ENCODE data around the gene DENND5A.
A peak's percentile ranks its signal among the peaks of the same experiment; 100 is the strongest.

The DENND5A gene

DNA sequence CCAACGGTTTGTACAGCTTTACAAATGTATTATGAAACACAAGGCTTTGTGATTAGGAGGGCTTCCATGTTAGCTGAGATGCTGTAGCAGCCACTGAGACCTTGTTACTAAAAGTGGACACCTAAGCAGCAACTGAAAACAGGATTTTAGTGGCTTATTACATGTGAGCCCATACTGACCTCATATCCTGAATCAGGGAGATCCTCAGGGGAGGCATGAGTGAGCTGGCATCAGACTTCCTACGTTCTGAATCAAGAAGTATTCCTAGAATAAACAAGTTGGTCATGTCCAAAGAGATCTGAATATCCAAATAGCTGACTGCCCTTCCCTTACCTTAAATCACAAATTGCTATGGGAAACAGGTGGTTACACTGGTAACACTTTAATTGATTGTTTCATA is 114.6 kb downstream of the DENND5A start:
- DNase-seq: no peak
- in situ Hi-C loops (cut with HindIII; ENCODE audit: low pct_ligation_motif_present, low pct_unique_long_range_greater_than_20kb, low sequenced_read_pairs): no loop called here

DNA sequence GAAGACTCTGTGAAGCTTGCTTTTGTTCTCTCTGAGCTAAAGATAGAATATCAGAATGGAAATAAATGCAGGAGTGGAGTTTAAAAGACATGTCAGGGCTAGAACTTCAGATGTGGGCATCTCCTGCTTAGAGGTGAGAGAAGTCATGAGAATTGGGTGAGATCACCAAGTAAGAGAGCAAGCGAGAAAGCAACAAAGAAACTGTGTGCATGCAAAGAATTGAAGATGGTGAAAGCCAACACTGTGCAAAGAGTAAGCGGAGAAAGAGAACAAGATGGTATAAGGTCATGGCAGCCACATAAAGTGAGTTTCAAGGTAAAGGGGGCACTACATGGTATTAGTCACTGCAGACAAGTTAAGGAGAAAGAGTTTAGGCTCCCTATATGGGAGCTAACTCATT is 116.4 kb downstream of the DENND5A start:
- DNase-seq: no peak
- in situ Hi-C loops (cut with HindIII; ENCODE audit: low pct_ligation_motif_present, low pct_unique_long_range_greater_than_20kb, low sequenced_read_pairs): loop anchor here (25.0 kb wide), 1 partner anchor 136 kb away; the partner anchor contains the start of gene NRIP3

DNA sequence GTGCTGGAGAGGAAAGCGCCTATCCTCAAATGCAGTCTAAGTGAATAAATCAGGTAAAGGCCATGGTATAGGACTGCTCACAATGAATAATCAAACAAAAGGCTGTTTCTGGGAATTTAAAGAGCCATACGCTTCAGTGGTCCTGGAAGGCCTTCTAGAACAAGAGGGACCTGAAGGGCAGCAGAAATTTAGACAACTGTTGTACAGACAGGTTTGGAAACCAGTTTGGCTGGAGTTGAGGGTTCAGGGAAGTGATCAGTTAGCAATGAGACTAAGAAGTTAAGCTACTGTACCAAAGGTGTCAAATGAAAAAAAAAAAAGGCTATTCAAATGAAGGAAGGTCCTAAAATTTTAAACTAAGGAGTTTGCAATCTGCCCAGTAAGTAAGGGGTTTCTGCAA is 117.1 kb downstream of the DENND5A start:
- in situ Hi-C loops (cut with HindIII; ENCODE audit: low pct_ligation_motif_present, low pct_unique_long_range_greater_than_20kb, low sequenced_read_pairs): loop anchor here (25.0 kb wide), 1 partner anchor 136 kb away; the partner anchor contains the start of gene NRIP3

DNA sequence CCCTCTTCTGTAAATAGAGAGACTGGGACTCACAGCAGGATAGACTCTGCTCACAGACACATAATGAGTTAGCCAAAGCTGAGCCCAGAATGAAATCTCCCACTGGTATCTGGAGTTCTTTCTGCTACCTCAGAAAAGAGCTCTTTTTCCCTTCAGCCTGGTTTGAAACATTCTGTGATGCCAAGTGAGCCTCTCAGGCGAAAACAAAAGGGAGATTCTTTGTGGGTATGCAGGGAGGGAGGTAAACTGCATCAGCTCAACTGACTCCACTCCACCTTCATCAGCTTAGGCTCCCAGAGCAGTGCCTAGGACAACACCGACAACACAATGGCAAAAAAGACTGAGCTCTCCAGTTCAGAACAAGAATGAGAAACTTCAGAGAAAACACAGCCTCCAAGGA is 118.7 kb downstream of the DENND5A start:
- in situ Hi-C loops (cut with HindIII; ENCODE audit: low pct_ligation_motif_present, low pct_unique_long_range_greater_than_20kb, low sequenced_read_pairs): loop anchor here (25.0 kb wide), 1 partner anchor 134 kb away; the partner anchor contains the start of gene NRIP3
- DNase-seq: no peak

More for the DNA sequence above, 117.1 kb downstream of the DENND5A start:
- DNase-seq: no peak

DNA sequence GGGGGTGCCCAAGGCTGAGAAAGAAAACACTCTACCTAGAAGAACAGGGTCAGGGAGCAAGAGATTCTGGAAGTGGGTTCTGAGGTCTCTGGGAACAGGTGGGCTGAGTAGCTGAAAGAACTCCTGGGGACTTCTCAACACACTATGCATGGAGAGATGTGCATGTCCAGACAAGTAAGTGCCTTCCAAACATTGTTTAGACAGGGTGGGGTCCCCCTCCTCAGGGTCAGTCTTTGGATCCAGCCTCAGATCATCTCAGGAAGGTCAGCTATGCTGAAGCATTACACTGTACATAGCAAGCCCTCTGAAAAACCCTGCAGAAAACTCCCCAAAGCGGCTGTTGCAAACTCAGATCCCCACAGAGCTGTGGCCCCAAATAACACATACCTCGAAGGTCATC is 119.9 kb downstream of the DENND5A start:
- no peak for DNase-seq
- in situ Hi-C loops (cut with HindIII; ENCODE audit: low pct_ligation_motif_present, low pct_unique_long_range_greater_than_20kb, low sequenced_read_pairs): loop anchor here (25.0 kb wide), 1 partner anchor 133 kb away; the partner anchor contains the start of gene NRIP3

DNA sequence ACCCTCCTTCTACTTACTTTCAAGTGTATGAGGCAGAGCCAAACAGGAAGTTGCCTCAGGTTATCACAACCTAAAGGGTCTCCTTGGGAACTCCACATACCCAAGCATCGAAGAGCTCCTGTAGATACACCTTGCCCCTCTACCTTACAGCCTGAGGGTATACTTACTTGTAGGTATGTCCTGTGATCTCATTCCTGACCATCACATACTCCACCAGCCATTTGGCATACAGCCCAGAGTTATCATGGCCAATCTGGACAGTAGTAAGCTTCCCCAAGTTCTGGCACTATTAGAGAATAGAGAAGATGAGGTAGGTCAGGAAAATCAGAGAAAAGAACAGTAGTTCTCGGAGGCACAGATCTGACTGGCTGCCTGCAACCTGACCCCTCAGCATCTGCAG is 120.3 kb downstream of the DENND5A start:
- no peak for DNase-seq
- in situ Hi-C loops (cut with HindIII; ENCODE audit: low pct_ligation_motif_present, low pct_unique_long_range_greater_than_20kb, low sequenced_read_pairs): loop anchor here (25.0 kb wide), 1 partner anchor 133 kb away; the partner anchor contains the start of gene NRIP3

DNA sequence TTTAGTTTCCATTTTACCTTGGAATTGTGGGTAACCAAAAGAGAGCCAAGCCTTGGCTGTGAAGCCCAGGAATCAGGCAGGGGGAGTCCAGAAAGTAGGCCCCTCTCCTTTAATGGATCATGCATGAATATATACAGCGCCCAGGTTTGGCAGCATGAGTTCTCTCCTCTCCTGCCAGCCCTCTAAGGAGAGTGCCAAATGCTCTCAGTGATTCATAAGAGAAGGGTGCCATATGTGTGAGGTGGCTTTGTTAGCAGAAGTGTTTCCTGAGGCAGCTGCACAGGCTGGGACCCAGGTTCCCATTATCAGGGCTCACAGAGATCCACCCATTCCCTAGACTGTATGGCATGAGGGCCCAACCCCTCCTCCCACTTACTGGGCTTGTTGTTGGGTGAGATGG is 121.4 kb downstream of the DENND5A start:
- no peak for DNase-seq

DNA sequence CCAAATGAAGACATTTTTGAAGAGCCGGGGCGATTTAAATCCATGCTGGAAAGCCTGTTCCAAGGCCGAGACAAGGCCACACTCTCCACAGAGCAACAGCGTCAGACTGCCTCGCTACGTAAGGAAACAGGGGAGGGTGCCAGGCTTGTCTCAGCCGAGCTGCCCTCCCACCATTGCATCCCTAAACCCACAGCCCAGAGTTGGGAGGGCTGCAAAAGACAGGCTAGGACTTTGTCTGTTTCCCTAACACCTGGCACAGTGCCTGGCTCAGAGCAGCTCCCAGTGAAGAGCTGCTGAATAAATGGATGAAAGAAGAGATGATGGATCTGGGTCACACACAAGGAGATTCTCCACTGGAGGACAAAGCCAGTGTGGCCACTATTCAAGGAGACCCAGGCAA is 122.4 kb downstream of the DENND5A start:
- no peak for DNase-seq
- in situ Hi-C loops (cut with HindIII; ENCODE audit: low pct_ligation_motif_present, low pct_unique_long_range_greater_than_20kb, low sequenced_read_pairs): loop anchor here (25.0 kb wide), 1 partner anchor 130 kb away; the partner anchor contains the start of gene NRIP3

More for the DNA sequence above, 121.4 kb downstream of the DENND5A start:
- in situ Hi-C loops (cut with HindIII; ENCODE audit: low pct_ligation_motif_present, low pct_unique_long_range_greater_than_20kb, low sequenced_read_pairs): loop anchor here (25.0 kb wide), 1 partner anchor 131 kb away; the partner anchor contains the start of gene NRIP3

DNA sequence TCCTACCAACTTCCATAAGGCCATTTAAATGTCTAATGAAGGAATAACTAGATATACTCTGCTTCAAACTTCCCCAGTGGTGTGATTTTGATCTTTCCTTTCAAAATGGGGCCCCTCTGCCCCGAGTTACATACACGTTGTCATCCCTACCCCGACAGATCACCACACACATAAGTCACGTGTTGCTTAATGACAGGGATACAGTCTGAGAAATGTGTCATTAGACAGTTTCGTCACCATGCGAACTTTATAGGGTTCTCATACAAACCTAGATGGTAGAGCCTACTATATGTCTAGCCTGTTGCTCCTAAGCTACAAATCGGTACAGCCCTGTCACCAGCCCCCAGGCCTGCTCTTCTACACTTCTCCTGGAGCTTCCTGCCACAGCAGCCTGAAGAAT is 124.0 kb downstream of the DENND5A start:
- no peak for DNase-seq
- in situ Hi-C loops (cut with HindIII; ENCODE audit: low pct_ligation_motif_present, low pct_unique_long_range_greater_than_20kb, low sequenced_read_pairs): loop anchor here (25.0 kb wide), 1 partner anchor 129 kb away; the partner anchor contains the start of gene NRIP3

DNA sequence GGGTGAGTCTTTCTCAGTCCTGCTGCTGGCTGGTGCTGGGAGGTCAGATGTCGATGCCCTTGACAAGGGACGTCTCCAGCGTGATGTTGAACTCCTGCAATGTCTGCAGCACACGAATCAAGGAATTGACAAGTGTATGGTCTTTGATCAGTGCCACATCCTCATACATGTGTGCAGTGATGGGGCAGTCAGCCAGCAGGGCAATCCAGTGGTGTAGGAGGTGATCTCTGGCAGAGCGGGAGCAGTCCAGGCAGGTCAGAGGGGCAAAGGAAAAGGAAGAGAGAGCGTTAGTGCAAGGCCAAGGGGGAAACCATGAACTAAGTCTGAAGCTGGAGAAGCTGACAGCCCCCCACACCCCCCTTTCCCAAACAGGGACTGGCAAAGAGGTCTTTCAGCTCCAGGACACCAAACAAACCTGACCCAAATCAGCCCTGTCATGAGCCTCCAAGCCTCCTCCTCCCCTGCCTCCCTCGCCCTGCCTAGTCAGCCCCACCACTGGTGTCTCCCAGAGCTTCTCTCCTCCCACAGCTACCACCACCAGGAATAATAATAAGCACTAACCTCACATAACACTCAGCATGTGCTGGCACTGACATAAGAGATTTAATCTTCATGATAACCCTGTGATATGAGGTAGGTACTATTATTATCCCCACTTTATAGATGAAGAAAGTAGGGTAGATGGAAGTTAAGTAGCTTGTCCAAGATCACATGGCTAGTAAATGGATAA is 125.4 kb downstream of the DENND5A start:
- in situ Hi-C loops (cut with HindIII; ENCODE audit: low pct_ligation_motif_present, low pct_unique_long_range_greater_than_20kb, low sequenced_read_pairs): loop anchor here (25.0 kb wide), 1 partner anchor 127 kb away; the partner anchor contains the start of gene NRIP3
- peak; percentile 36 for DNase-seq

DNA sequence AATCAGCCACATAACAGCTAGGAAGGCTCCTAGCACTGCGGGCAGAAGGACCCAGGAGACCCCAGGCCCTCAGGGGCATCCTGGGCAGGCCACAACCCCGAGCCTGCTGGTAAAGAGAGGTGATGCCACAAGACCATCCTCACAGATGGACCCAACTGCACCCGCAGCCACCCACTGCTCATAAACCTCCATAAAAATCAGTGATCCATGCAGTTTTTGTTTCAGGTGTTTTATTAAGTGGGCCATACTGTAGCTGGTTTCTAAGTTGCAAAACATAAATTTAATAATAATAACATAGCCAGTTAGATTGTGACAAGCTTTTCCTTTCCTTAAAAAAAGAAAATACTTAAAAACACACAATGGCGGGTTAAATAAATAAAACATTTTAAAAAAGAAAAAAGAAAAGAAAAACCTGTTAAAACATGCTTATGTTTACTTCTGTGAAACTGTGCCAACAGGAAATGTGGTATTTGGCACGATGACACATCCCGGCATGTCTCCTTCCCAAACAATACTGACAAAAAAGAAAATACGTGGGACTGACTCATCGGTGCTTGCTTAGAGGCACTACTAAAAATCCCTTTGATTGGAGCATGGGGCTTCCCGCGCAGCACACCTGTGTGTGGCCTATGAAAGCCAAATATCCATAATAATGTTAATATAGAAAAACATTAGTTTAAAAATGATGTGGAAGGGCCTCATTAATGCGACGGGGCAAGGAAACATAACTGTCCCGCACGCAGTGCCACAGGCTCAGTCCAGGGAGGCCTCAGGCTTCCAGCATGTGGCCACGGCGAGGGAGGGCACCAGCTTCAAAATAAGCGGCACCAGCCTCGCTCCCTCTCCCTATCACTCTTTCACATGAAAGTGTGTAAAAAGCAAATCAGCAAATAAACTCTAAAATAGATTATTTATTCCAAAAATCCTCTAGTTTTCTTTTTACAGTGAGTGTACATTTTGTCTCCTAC is 126.3 kb downstream of the DENND5A start:
- DNase-seq: peak; percentile 78
- in situ Hi-C loops (cut with HindIII; ENCODE audit: low pct_ligation_motif_present, low pct_unique_long_range_greater_than_20kb, low sequenced_read_pairs): loop anchor here (25.0 kb wide), 1 partner anchor 127 kb away; the partner anchor contains the start of gene NRIP3

DNA sequence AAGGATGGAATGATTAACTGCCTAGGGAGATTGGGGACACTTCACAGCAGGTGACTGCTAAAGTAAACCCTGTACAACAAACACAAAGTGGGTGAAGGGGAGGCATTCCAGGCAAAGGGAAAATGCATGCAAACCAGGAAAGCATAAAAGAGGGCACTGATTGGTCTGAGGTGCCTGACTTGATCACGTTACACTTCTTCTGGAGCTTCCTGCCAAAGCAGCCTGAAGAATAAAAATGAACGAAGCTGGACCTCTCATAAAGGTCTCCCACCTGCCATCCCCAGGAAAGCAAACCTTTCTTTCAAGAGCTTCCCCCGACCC is 127.1 kb downstream of the DENND5A start:
- in situ Hi-C loops (cut with HindIII; ENCODE audit: low pct_ligation_motif_present, low pct_unique_long_range_greater_than_20kb, low sequenced_read_pairs): loop anchor here (25.0 kb wide), 1 partner anchor 126 kb away; the partner anchor contains the start of gene NRIP3
- DNase-seq: no peak

DNA sequence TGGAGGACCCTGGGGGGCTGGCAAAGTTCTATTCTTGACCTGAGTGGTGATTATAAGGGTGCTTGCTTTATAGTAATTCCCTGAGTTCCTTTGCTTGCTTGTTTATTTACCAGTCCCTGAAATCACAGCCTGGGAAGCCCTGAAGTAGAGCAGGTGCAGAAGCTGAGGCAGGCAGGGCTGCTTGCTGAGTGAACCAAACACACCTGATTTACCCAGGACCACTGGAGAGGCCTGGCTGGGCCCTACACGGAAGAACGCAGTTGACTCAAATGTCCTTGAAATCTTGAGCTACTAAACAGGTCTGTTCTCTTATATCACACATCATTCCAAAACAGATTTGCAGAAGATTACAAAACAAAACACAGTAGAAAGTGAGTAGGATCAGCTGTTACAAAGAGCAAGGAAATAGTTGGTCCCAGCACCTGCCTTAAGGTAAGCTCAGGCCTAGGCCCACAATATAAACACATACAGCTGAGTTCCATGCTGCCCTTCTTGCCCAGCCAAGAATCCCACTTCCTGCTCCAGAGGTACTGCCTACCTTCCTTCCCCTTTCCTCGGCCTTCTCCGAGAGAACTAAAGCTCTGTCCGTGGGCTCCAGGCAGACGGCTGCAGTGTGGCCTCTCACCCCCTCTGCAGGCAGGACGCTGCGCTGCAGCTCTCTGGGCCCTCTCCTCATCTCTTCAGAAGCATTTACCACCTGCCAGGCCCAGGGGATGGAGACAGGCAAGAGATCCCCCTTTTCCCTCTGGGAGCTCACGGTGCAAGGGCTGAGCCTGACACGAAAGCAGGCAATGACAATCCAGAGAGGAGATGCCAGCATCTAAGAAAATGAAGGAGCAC is 127.6 kb downstream of the DENND5A start:
- in situ Hi-C loops (cut with HindIII; ENCODE audit: low pct_ligation_motif_present, low pct_unique_long_range_greater_than_20kb, low sequenced_read_pairs): loop anchor here (25.0 kb wide), 1 partner anchor 125 kb away; the partner anchor contains the start of gene NRIP3
- peak; percentile 73 for DNase-seq

DNA sequence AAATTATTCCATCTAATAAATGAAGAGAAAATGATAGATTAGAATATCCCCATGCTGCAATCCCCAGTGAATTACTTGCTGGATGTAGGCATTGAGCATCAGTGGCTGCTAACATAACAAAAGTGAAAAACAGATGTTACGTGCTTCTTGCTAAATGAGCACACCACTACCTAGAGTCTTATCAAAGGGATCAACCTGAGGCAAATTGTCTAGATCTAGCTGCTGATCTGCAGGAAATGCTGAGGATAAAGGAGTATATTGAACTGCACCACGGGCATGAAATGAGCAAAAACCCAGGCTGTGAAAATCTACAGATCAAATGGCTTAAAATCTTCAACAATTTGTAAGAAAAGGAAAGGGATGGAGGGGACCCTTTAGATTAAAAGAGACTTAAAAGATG is 128.4 kb downstream of the DENND5A start:
- in situ Hi-C loops (cut with HindIII; ENCODE audit: low pct_ligation_motif_present, low pct_unique_long_range_greater_than_20kb, low sequenced_read_pairs): loop anchor here (25.0 kb wide), 1 partner anchor 124 kb away; the partner anchor contains the start of gene NRIP3
- DNase-seq: no peak

DNA sequence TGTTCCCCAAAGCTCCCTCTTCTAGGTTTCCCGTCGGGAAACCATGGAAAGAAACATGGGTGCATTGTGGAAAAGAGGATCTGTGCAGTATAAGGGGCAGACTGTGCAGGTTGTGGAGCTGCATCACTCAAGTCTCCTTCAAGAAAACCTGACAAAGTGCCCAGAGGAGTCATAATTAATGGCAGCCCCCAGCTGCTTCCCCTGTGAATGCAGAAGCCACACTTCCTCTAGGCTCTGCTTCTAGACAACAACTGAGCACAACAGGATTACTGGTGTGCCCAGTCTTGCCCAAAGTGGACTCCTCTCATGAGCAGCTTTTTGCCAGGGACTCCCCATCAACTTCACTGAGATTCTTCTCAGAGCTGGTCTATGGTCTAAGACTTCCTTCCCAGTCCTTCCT is 131.2 kb downstream of the DENND5A start:
- in situ Hi-C loops (cut with HindIII; ENCODE audit: low pct_ligation_motif_present, low pct_unique_long_range_greater_than_20kb, low sequenced_read_pairs): loop anchor here (25.0 kb wide), 1 partner anchor 122 kb away; the partner anchor contains the start of gene NRIP3
- no peak for DNase-seq

DNA sequence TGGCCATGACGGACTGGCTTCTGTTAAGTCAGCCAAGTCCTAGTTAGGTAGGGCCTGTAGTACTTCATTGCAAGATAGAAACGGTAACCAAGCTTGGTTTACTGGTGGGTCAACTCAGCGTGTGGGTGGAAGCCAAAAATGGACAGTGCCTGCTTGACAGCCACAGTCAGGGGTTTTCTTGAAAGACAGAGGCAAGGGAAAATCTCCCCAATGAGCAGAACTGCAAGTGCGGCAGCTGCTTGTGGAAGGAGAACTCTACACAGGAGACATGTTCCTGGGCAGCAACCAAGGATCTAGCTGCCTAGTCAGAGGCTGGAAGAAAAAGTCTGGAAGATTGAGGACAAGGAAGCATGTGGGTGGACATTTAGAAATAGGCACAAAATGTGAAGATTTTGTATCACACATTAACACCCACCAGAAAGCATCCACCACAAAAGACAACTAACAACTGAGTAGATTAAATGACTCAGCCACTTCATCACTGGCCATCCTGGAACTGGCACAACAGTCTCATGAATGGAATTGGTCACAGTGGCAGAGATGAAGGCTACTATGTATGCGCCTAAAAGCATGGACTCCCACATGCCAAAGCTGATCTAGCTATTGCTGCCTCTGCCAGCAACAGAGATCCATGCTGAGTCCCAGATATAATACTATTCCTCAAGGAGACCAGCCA is 132.8 kb downstream of the DENND5A start:
- in situ Hi-C loops (cut with HindIII; ENCODE audit: low pct_ligation_motif_present, low pct_unique_long_range_greater_than_20kb, low sequenced_read_pairs): loop anchor here (25.0 kb wide), 1 partner anchor 120 kb away; the partner anchor contains the start of gene NRIP3
- DNase-seq: no peak

DNA sequence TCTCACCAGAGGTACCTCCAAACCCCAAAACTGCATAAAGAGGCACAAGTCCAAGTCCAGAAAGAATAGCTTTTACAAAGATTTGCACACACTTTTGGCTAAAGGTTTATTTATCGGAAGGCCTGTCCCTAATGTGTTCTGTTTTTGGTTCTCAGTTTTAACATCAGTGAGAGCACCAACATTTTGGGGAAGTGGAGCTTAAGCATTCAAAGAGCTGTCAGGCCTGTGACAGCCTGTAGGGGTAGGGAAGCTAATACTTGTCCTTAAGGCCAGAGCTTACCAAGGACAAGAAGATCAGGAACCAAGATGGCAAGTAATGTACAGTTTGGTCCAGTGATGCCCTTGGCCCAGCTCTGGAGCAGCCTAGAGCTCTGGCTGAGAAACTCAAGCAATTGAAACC is 134.9 kb downstream of the DENND5A start:
- no peak for DNase-seq
- in situ Hi-C loops (cut with HindIII; ENCODE audit: low pct_ligation_motif_present, low pct_unique_long_range_greater_than_20kb, low sequenced_read_pairs): loop anchor here (25.0 kb wide), 1 partner anchor 118 kb away; the partner anchor contains the start of gene NRIP3

Data from ACHN (cell line).